ENCODE measurements around the gene KRT71.

GRCh38 chr12:52580496-52580895 lies 27.6 kb upstream of the KRT71 start:
- TF ChIP-seq, protein P1, sequence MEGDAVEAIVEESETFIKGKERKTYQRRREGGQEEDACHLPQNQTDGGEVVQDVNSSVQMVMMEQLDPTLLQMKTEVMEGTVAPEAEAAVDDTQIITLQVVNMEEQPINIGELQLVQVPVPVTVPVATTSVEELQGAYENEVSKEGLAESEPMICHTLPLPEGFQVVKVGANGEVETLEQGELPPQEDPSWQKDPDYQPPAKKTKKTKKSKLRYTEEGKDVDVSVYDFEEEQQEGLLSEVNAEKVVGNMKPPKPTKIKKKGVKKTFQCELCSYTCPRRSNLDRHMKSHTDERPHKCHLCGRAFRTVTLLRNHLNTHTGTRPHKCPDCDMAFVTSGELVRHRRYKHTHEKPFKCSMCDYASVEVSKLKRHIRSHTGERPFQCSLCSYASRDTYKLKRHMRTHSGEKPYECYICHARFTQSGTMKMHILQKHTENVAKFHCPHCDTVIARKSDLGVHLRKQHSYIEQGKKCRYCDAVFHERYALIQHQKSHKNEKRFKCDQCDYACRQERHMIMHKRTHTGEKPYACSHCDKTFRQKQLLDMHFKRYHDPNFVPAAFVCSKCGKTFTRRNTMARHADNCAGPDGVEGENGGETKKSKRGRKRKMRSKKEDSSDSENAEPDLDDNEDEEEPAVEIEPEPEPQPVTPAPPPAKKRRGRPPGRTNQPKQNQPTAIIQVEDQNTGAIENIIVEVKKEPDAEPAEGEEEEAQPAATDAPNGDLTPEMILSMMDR (conservative IDR thresholded peaks at IDR 0.05; ENCODE audit: low read depth, low read length): no peak
- TF ChIP-seq EZH2 (IDR thresholded peaks at IDR 0.05; ENCODE audit: low read length, unreplicated experiment): no peak
